Motor neuron (in vitro differentiated cells): ENCODE measurements around the gene SEMA4D. TPM values are rescaled to one million over a fixed set of nuclear protein-coding genes. Genes with fewer than 3 reads are reported as not detected.
"Not testable (repeated sequence)": the region's sequence is repeated elsewhere in the genome, so short reads cannot be mapped to it uniquely, and the experiment has no call there.

Source experiments
- ATAC-seq, 8 experiments: fragments of 200-7000 bp; cut with Tn5 transposase; replicated peaks in 6 of 8; 2 replicates each; pipeline ENCODE4 v1.8.0; 2021; ENCODE audit warnings: mild to moderate bottlenecking in 8 of 8, moderate library complexity in 8 of 8
- H3K27ac ChIP-seq, 2 donors: fragments of 250-450 bp; sonication (Bioruptor Pico); 2 replicates each; pipeline ENCODE4 v1.9.0; 2021; ENCODE audit warnings: antibody characterized with exemption in 2 of 2, mild to moderate bottlenecking in 2 of 2, moderate library complexity in 1 of 2
- H3K4me1 ChIP-seq, 2 donors: fragments of 250-450 bp; sonication (Bioruptor Pico); replicated peaks in 1 of 2; 2 replicates each; pipeline ENCODE4 v1.6.1; 2021; ENCODE audit warnings: antibody characterized with exemption in 2 of 2, mild to moderate bottlenecking in 2 of 2, moderate library complexity in 1 of 2
- H3K4me3 ChIP-seq, 5 donors: fragments of 250-450 bp; sonication (Bioruptor Pico); 2 replicates each; pipeline ENCODE4 v1.9.0; 2021; ENCODE audit warnings: antibody characterized with exemption in 5 of 5, mild to moderate bottlenecking in 5 of 5, moderate library complexity in 4 of 5
- WGBS, 10 experiments: fragments of 450-650 bp; shearing (Covaris generic); methylation state at CpG; one replicate each; pipeline ENCODE4 v1.0.0; 2022; 5-methylcytosine and 5-hydroxymethylcytosine counted together
- in situ Hi-C, 9 experiments: fragments of 400-800 bp; cut with MboI; loops; one replicate each; pipeline ENCODE4 v1.15.0; 2021; ENCODE audit warnings: low sequenced_read_pairs in 9 of 9, low pct_unique_long_range_greater_than_20kb in 2 of 9; ENCODE audit not compliant: unreplicated experiment in 9 of 9
- total RNA-seq, 8 experiments: library from RNA; unstranded; fragments of 300-600 nt; gene quantifications; 2 replicates each; pipeline versions ENCODE4 v1.2.3 to v1.2.4, GENCODE V29; 2022

The SEMA4D gene
- total RNA-seq, 8 experiments from 2014 or later, result 1.2 to 30.1 (median 13.8) TPM

DNA sequence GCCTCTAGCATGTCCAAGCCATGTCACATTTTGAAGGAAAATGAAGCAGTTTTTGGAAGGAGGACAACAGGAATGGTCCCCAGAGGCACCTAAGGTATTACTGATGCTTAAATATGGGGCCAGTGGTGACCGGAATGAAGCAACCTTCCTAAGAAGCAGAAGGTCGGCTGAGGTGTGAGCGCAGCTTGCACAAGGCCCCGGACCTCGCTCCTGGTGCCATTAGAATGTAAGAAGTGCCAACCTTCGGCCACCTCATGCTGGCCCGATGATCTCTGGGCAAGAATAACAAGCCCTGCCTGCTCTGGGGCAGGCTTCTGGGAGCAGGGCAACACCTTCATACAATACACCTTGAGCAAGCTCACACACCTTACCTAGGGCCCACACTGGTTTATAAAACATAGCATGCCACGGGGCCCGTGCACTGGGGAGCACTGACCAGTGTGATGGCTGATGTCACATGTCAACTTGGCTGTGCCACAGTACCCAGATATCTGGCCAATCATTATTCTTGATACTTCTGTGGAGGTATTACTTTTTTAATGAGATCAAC is 21.9 kb downstream of the SEMA4D start:
- ATAC-seq, result no peak
- in situ Hi-C loops, result no loop called here
- Histone ChIP-seq H3K4me1 (peaks cover 17 to 20% of the 10 kb centered on the region in 2 donors), H3K4me3 (no peak overlapping the region), H3K27ac (no peak overlapping the region)
- 67 to 97% (median 80%) methylated on average over 2 to 6 of the region's 9 CpGs; no CpG with 5 or more reads in 5 of the 10 experiments for WGBS, 10 experiments

DNA sequence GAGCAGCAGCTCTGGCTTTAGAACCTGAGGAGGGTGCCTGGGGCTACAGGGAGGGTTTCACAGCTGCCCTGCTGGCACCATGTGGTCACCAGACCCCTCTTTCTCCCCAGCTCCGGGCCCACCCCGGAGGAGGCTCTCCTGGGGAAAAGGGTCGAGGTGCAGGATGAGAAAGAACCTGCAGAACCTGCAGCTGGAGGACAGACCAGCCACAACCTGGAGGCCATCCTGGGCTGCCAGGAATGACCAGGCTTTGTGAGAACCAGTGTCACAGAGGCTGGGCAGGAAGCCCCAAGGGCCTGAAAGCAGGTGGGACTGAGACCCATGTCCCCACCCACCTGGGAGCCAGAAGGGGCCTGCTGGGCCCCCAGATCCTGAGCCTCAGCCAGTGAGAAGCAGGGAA is 23.0 kb downstream of the SEMA4D start:
- H3K27ac ChIP-seq, result no peak overlapping the region

DNA sequence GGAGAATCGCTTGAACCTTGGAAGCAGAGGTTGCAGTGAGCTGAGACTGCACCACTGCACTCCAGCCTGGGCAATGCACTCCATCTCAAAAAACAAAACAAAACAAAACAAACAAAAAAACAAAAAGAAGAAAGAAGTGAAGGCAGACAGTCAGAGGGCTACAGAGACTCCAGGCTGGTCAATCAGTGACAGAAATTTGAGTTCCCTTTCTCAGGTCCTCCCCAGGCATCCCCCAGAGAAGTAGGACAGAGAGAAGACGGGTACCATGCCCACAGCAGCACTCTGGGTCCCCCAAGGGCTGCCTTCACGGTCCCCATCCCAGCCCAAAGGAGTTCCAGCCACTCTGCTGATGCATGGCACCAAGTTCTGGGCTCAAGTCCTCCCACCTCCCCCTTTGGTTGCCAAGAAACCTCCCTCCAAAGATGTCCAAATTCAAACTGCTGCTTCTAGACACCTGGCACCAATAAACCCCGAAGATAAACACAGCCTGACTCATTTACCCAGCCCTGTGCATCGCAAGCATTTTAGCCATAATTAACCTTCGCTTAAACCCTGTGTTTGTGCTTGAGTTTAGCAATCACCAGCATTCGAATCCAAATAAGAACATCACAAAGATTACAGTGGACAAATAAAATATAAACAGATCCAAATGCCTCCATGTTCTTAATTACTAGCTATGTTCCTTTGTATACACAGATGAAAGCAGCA is 24.0 kb downstream of the SEMA4D start:
- WGBS, 10 experiments, result 0 to 96% (median 80%) methylated on average over 1 to 5 of the region's 7 CpGs
- Histone ChIP-seq H3K4me1 (peaks cover 28 to 37% of the 10 kb centered on the region in 2 donors), H3K27ac (no peak overlapping the region), H3K4me3 (no peak overlapping the region)
- in situ Hi-C loops, result no loop called here
- ATAC-seq, result peak in 4 of 8 experiments; percentile 21 to 54 (median 49)

More for the DNA sequence above, 23.0 kb downstream of the SEMA4D start:
- peaks cover 23 to 27% of the 10 kb centered on the region in 2 donors for H3K4me1 ChIP-seq
- in situ Hi-C loops, result no loop called here
- no peak for ATAC-seq
- WGBS, 10 experiments, result 0 to 100% (median 93%) methylated on average over 2 to 3 of the region's 3 CpGs; no CpG with 5 or more reads in 7 of the 10 experiments
- H3K4me3 ChIP-seq, result no peak overlapping the region

DNA sequence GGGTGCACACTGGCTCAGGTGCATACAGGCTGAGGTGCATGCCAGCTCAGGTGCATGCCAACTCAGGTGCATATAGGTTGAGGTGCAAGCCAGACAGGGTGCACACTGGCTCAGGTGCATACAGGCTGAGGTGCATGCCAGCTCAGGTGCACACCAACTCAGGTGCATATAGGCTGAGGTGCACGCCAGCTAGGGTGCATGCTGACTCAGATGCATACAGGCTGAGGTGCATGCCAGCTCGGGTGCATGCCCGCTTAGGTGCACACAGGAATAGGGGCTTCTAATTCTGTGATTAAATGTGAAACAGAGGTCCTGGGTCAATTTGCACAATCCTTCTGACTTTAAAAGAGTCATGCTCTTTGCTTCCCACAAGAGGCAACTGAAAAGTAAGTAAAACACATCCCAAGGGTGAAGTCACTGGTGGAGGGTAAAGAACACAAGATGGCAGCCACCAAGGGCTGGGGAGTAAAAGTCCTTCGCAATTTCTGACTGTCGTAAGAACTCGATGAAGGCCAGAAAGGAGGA is 26.1 kb downstream of the SEMA4D start:
- WGBS, 10 experiments, result 75 to 100% (median 92%) methylated on average over 2 to 4 of the region's 6 CpGs; no CpG with 5 or more reads in 1 of the 10 experiments
- H3K4me3 ChIP-seq, in situ Hi-C loops, ATAC-seq, H3K27ac ChIP-seq: not testable (repeated sequence)
- peaks cover 22 to 31% of the 10 kb centered on the region in 2 donors for H3K4me1 ChIP-seq

DNA sequence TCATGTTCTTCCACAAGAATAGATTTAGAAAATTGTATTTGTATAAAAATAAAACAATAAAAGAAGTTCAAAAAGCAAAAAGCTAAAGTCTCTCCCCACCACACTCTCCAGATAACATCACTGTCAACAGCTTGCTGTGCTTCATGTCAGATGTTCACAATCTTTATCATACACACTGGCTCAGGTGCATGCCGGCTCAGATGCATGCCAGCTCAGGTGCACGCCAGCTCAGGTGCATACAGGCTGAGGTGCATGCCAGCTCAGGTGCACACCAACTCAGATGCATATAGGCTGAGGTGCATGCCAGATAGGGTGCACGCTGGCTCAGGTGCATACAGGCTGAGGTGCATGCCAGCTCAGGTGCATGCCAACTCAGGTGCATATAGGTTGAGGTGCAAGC is 26.5 kb downstream of the SEMA4D start:
- no peak overlapping the region for H3K4me3 ChIP-seq
- no peak for ATAC-seq
- H3K4me1 ChIP-seq, result peaks cover 25 to 31% of the 10 kb centered on the region in 2 donors
- H3K27ac ChIP-seq, result no peak overlapping the region
- in situ Hi-C loops, result no loop called here
- 40 to 100% (median 83%) methylated on average over 1 of the region's 3 CpGs; no CpG with 5 or more reads in 7 of the 10 experiments for WGBS, 10 experiments

DNA sequence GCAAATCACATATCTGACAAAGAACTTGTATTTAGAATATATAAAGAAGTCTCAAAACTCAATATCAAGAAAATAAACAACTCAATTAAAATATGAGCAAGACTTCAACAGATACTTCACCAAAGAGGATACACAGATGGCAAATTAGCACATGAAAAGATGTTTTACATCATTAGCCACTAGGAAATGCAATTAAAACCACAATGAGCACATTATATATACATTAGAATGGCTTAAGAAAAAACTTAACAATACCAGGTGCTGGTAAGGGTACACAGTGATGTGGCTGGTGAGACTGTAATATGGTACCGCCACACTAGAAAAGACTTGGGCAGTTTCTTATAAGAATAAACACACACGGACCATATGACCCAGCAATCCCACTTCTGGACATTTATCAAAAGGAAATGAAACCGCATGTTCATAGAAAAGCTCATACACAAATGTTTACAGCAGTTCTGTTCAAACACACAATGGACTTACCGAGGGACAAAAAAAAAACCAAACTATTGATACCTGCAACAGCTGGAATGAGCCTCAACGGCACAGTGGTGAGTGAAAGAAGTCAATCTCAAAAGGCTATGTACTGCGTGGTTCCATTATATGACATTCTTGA is 27.6 kb downstream of the SEMA4D start:
- H3K4me3 ChIP-seq, result no peak overlapping the region
- H3K27ac ChIP-seq, result no peak overlapping the region
- H3K4me1 ChIP-seq, result peaks cover 33 to 36% of the 10 kb centered on the region in 2 donors
- in situ Hi-C loops, result no loop called here
- ATAC-seq, result peak in 2 of 8 experiments; percentile 31
- 38 to 100% (median 80%) methylated on average over 1 to 6 of the region's 6 CpGs; no CpG with 5 or more reads in 2 of the 10 experiments for WGBS, 10 experiments

DNA sequence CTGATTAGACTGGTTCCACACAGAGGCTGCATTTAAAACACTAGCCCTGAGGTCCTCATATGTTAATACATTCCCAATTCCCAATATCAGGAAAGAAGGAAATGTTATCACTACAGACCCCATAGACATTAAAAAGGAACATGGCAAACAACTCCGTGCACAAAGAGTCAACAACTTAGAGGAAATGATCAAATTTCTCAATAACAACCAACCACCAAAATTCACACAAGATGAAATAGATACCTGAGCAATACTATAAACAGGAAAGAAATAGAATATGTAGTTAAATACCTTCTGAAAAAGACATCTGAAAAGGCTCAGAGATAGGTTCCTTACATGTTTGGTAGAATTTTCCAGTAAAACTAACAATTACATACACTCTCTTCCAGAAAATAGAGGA is 28.9 kb downstream of the SEMA4D start:
- H3K27ac ChIP-seq, result no peak overlapping the region
- ATAC-seq, result no peak
- in situ Hi-C loops, result no loop called here
- H3K4me3 ChIP-seq, result no peak overlapping the region
- peaks cover 45 to 46% of the 10 kb centered on the region in 2 donors for H3K4me1 ChIP-seq
- 30 to 100% (median 86%) methylated on average over 1 of the region's 1 CpG; no CpG with 5 or more reads in 3 of the 10 experiments for WGBS, 10 experiments

DNA sequence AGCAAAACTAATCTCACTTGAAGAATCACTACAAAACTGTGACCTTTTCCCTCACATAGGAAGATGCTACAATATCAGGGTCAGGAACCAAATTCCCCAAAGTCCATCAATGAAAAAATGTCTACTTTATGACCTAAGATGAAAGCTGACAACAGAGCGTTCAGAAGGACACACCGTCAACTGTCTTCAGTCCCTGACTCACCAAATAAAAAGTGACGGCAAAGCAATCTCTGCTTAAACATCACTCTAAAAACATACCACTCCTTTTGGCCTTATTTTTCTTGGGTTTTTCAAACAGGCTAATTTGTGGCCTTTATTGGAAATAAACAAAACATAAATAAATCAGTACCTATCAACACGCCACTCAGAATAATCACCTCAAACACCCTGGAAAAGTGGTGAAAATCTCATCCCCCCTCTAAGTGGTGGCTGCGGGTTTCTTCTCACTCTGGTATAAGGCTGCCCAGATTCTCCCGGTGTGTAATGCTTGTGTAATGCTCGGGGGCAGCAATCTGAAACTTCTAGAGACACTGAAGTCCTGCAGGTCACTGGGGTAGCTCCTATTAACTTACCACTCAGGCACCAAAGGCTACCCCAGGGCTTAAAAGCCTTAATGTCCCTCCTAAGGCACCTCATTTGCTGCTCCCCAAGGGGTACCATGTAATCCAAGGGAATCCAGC is 29.5 kb downstream of the SEMA4D start:
- no peak for ATAC-seq
- no peak overlapping the region for H3K4me3 ChIP-seq
- 60 to 94% (median 83%) methylated on average over 1 to 7 of the region's 7 CpGs; no CpG with 5 or more reads in 2 of the 10 experiments for WGBS, 10 experiments
- no peak overlapping the region for H3K27ac ChIP-seq
- in situ Hi-C loops, result no loop called here
- H3K4me1 ChIP-seq, result peaks cover 45 to 46% of the 10 kb centered on the region in 2 donors

DNA sequence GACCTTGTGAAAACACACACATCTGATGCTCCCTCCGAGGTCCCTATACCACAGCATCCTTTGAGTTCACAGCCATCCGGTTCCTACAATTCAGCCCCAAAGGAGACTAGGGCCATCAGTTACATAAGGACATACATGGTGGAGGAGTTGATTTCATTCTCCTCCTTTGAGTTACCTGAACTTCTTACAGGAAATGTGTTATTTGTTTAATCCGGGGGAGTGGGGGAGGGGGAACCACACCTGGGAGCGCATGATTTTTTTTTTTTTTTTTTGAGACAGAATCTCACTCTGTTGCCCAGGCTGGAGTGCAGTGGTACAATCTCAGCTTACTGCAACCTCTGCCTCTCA is 30.7 kb downstream of the SEMA4D start:
- WGBS, 10 experiments, result 100% methylated on average over 1 of the region's 4 CpGs; no CpG with 5 or more reads in 9 of the 10 experiments
- ATAC-seq, result no peak
- H3K4me1 ChIP-seq, result peaks cover 45 to 46% of the 10 kb centered on the region in 2 donors

DNA sequence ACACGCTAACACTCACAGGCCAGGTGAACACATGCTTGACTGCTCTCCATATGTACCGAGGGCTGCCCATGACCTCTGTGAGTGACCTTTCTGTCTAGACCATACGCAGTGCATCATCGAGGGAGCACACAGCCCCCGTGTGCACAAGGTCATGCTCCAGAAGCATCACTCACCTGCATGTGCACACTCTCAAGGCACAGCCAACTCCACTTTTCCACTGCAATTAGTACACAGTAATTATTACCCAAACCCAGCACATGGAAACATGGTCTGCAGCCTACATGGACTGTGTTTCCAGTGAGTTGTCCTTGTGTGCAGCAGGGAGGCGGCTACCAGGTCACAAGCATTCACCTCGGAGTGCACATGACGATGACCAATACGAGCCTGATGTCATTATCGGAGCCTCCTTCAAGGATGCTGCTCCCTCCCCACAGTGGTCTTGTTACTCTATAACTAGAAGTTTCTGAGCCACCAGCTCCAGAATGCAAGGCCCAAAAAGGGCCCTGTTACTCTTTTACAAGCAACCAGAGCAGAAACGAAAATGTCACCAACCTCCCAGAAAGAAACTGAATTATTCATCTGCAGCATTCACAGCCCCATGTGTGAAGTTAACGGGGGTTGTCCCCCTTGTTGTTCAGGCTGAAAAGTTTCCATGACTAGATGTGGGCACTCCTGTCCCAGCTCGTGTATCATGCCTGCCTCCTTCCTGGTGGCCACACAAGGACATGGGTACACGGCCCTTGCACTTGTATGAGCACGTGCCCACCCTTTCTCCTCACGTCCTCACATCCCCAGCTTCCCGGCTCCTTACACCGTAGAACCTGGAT is 31.2 kb downstream of the SEMA4D start:
- ATAC-seq, result peak in 5 of 8 experiments; percentile 81 to 92 (median 86)
- Histone ChIP-seq H3K27ac (peak overlapping the region in 1 of 2 donors; percentile 40), H3K4me3 (no peak overlapping the region), H3K4me1 (peaks cover 45 to 46% of the 10 kb centered on the region in 2 donors)
- WGBS, 10 experiments, result 70 to 92% (median 86%) methylated on average over 2 to 11 of the region's 18 CpGs; no CpG with 5 or more reads in 3 of the 10 experiments
- in situ Hi-C loops, result no loop called here

More for the DNA sequence above, 30.7 kb downstream of the SEMA4D start:
- Histone ChIP-seq H3K4me3 (no peak overlapping the region), H3K27ac (no peak overlapping the region)
- in situ Hi-C loops, result no loop called here

DNA sequence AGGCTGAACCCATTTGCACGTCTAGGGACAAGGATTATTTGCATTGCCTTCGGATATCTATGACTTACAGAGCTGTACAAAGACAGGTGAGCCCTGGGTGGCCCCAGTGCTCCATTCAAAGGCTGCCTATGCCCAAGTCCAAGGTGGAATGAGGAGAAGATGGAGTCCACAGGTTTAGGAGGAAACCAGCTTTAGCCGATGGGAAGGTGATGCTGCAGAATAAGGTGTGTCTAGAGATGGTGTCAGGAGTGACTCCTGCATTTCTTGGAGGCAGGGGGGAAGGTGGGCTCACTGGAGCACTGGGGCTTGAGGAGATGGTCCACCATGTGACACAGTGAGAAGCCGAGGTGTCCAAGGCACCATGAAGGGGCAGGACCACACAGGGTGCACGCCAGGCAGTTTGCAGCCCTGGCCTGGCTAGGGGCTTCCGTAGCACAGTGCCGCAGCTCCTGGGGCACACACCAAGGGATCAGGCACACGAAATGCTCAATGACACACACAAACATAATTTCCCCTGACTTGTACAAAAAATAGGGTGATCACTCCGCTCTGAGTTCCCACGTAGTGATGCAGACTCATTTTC is 32.1 kb downstream of the SEMA4D start:
- peaks cover 45% of the 10 kb centered on the region in 2 donors for H3K4me1 ChIP-seq
- no peak overlapping the region for H3K4me3 ChIP-seq
- in situ Hi-C loops, result no loop called here
- ATAC-seq, result no peak
- WGBS, 10 experiments, result 17 to 90% (median 68%) methylated on average over 1 to 7 of the region's 10 CpGs; no CpG with 5 or more reads in 3 of the 10 experiments
- H3K27ac ChIP-seq, result peak overlapping the region in 1 of 2 donors; percentile 40

DNA sequence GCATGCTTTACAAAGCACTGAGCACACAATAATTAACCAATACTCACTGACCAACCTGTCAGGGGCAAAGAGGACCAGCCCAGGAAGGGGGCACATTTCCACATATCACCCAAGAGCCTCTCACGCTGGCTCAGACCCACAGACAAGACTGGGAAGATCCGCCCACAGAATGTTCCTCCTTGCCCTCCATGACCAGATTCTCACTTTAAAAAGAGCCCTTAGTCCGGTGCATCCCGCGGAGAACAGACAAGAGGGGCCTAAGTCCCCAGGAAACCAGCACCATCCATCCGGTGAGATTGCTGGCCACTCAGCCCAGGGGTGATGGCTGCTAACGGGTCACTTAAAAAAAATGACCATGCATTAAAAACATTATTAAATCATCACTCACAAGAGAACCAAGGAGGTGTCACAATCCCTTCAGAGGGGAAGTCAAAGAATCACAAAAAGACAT is 32.9 kb downstream of the SEMA4D start:
- no peak overlapping the region for H3K4me3 ChIP-seq
- peaks cover 39% of the 10 kb centered on the region in 2 donors for H3K4me1 ChIP-seq
- in situ Hi-C loops, result no loop called here
- WGBS, 10 experiments, result 40 to 75% (median 57%) methylated on average over 1 to 7 of the region's 7 CpGs; no CpG with 5 or more reads in 4 of the 10 experiments
- peak in 3 of 8 experiments; percentile 11 to 39 (median 35) for ATAC-seq
- H3K27ac ChIP-seq, result no peak overlapping the region
